GM11168 (cell line): Measurements from ENCODE around the gene ZFP91.
"Not testable (repeated sequence)": the region's sequence is repeated elsewhere in the genome, so short reads cannot be mapped to it uniquely, and the experiment has no call there.

Experiments used
- in situ Hi-C: fragments of 300-500 bp; cut with MboI; formaldehyde crosslinking; loops from one replicate; pipeline ENCODE4 v1.12.0; 2022; ENCODE audit warnings: low sequenced_read_pairs; ENCODE audit not compliant: unreplicated experiment

Gene ZFP91, protein sequence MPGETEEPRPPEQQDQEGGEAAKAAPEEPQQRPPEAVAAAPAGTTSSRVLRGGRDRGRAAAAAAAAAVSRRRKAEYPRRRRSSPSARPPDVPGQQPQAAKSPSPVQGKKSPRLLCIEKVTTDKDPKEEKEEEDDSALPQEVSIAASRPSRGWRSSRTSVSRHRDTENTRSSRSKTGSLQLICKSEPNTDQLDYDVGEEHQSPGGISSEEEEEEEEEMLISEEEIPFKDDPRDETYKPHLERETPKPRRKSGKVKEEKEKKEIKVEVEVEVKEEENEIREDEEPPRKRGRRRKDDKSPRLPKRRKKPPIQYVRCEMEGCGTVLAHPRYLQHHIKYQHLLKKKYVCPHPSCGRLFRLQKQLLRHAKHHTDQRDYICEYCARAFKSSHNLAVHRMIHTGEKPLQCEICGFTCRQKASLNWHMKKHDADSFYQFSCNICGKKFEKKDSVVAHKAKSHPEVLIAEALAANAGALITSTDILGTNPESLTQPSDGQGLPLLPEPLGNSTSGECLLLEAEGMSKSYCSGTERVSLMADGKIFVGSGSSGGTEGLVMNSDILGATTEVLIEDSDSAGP

GRCh38 chr11:58578635-58579191, at the start of gene ZFP91:
Gene ZFP91, plus strand, starts transcription at chr11:58579063. Its CDS starts 219 bp downstream, at chr11:58579282.
- in situ Hi-C loops: no loop called here

- in situ Hi-C loops: no loop called here
These were observed 48.6 kb upstream of the ZFP91 start for GRCh38 chr11:58530236-58530635.

DNA sequence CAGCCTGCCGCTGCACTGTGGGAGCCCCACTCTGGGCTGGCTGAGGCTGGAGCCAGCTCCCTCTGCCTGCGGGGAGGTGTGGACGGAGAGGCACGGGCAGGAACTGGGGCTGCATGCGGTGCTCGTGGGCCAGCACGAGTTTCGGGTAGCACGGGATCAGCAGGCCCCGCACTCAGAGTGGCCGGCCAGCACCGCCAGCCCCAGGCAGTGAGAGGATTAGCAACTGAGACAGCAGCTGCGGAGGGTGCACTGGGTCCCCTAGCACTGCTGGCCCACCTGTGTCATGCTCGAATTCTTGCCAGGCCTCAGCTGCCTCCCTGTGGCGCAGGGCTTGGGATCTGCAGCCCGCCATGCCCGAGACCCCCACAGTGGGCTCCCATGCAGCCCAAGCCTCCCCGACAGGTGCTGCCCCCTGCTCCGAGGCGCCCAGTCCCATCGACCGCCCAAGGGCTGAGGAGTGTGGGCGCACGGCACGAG, 47.0 kb upstream of the ZFP91 start:
- in situ Hi-C loops: no loop called here

GRCh38 chr11:58546841-58547240, 32.0 kb upstream of the ZFP91 start:
- in situ Hi-C loops: no loop called here

DNA sequence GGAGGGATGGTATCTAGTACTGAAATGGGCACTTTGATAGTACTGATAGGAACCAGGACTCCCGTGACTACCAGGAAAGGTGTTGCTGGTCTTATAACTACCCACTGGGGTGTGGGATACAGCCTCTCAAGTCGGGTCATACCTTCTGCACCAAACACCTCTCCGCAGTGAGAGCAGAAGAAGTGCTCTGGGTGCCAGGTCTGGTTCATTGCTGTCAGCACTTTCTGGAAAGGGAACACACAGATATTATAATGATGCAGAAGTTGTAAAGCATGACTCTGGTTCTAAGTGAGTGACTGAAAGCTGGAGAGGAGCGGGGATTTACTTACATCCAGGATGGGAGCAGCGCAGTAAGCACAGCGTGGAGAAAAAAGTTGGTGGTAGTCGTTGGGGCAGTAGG, 29.2 kb upstream of the ZFP91 start:
- in situ Hi-C loops: no loop called here

GRCh38 chr11:58560842-58561241, 18.0 kb upstream of the ZFP91 start:
- in situ Hi-C loops: no loop called here

- in situ Hi-C loops: no loop called here
These were observed 17.3 kb upstream of the ZFP91 start for GRCh38 chr11:58561394-58562098.

- in situ Hi-C loops: no loop called here
These were observed 16.5 kb upstream of the ZFP91 start for GRCh38 chr11:58562375-58562800.

GRCh38 chr11:58564231-58564630, 14.6 kb upstream of the ZFP91 start:
- in situ Hi-C loops: no loop called here

GRCh38 chr11:58567889-58568512, 10.9 kb upstream of the ZFP91 start:
- in situ Hi-C loops: no loop called here

DNA sequence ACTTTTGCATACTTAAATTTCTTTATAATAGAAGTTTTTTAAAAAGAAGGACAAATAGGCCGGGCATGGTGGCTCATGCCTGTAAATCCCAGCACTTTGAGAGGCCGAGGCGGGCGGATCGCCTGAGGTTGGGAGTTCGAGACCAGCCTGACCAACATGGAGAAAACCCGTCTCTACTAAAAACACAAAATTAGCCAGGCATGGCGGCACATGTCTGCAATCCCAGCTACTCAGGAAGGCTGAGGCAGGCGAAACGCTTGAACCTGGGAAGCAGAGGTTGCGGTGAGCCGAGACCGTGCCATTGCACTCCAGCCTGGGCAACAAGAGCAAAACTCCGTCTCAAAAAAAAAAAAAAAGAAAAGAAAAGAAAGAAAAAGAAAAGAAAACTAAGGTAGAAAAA, 6.0 kb upstream of the ZFP91 start:
- in situ Hi-C loops: not testable (repeated sequence)

GRCh38 chr11:58573451-58574104, 5.3 kb upstream of the ZFP91 start:
- in situ Hi-C loops: no loop called here

DNA sequence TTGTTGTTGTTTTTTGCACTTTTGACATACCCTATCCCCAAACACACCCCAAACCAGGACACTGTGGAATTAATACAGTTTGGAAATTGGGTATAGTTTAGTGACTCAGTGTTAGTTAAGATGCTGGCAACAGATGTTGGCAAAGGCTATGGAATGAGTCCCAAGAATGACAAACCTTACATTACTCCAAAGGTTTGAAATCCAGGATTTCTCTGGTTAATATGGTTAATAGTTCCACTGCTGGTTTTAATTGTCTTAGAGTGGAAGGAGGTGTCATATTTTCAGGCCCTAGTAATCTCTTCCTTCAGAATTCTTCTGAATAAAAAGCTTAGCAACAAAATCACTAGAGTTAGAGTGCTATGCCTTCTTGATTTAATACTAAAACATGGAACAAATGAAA, 4.0 kb upstream of the ZFP91 start:
- in situ Hi-C loops: no loop called here

DNA sequence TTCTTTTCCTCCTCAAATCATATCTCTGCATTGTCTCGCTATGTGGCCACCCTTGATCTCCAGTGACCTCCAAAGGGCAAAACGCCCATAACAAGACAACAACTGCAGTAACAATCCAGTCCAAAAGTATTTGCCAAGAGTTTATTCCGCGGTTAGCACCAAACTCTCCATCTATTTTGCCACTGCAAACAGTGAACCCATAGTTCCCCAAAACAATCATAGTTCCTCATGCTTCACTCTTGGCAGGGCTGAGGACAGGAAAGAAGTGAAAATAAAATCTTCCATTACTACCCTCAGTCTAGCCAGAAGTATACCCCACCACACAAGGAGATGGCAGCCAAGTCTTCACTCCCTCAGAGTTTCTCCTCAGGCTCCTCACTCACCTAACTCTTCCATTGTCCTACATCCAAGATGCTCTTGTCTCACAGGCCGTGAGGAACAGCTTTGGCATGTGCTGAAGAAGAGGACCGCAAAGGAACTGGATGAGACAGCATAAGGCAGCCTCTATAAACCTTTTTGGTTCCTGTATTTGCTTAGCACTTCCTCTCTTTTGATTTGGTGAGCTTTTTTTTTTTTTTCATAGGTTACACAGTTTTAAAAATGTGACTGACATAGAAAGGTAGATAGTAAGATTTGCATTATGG, 3.4 kb upstream of the ZFP91 start, which contains the start of gene LPXN:
Gene LPXN, minus strand, starts transcription at position 480 of the 644 bp plus-strand sequence. Its CDS starts 84 bp downstream, at position 396.
- in situ Hi-C loops: no loop called here

DNA sequence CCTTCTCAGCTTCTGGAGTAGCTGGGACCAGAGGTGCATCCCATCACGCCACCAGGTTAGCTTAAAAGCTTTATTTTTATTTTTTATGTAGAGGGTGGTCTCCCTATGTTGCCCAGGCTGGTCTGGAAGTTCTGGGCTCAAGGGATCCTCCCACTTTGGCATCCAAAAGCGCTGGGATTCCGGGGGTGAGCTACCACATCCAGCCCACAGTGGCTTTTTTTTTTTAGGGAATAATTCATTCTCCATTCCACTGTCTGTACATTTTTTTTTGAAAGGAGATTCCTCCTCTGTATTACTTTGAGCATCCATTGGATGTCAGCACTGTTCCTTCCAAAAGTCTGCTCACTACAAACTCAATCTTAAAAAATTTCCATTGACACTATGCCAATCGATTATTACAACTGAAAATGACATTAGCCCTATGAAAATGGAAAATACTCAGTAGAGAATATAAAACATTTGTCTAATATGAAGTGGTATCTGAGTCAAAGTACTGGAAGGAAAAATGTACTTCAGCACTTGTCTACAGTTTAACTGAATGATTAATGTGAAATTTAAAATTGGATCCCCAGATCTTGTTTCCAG, 1.9 kb upstream of the ZFP91 start:
- in situ Hi-C loops: no loop called here

- in situ Hi-C loops: no loop called here
These were observed 1.2 kb upstream of the ZFP91 start for GRCh38 chr11:58577555-58578135.

- in situ Hi-C loops: no loop called here
These were observed 678 bp upstream of the ZFP91 start for GRCh38 chr11:58578136-58578634.
